Suprapubic skin (tissue), 3 donors: ENCODE results near the gene RAB43.

ENCODE experiments used
- CTCF ChIP-seq, 2 donors: fragments of 200-600 bp in 1 of 2; fragments of 450-650 bp in 1 of 2; sonication (generic) in 1 of 2; IDR thresholded peaks; one replicate each; pipeline ENCODE4 v1.5.1; 2016 to 2019; ENCODE audit warnings: antibody characterized with exemption in 2 of 2, mild to moderate bottlenecking in 1 of 2, moderate library complexity in 1 of 2
- POLR2A ChIP-seq, 2 donors: fragments of 450-650 bp; IDR thresholded peaks; one replicate each; pipeline ENCODE4 v1.6.1; 2017; ENCODE audit warnings: antibody characterized with exemption in 2 of 2, mild to moderate bottlenecking in 2 of 2, moderate library complexity in 2 of 2

- no peak for TF ChIP-seq CTCF (IDR thresholded peaks at IDR 0.05)
- no peak for TF ChIP-seq POLR2A (IDR thresholded peaks at IDR 0.05)
These were observed 39.6 kb downstream of the RAB43 start for GRCh38 chr3:129082026-129082425.
